ENCODE measurements around the gene ARID1B. TPM values are rescaled to one million over a fixed set of nuclear protein-coding genes. Genes with fewer than 3 reads are reported as not detected.
A peak's percentile ranks its signal among the peaks of the same experiment; 100 is the strongest.

The ARID1B gene
- total RNA-seq, 2 donors from 2014 or later: 66.7 to 67.3 TPM

- no peak for ATAC-seq (replicated peaks)
- peaks cover 60% of the 10 kb centered on the region for H3K4me1 Mint-ChIP-seq
- no peaks in the 10 kb centered on the region for H3K36me3 Mint-ChIP-seq (ENCODE audit: low read depth)
- H3K9me3 Mint-ChIP-seq: no peaks in the 10 kb centered on the region
- H3K4me3 Mint-ChIP-seq: no peak overlapping the region
- no peaks in the 10 kb centered on the region for H3K27me3 Mint-ChIP-seq
- no peak overlapping the region for H3K27ac Mint-ChIP-seq
Measured at GRCh38 chr6:156852858-156853216, 75.7 kb downstream of the ARID1B start.

- H3K27ac Mint-ChIP-seq: peak overlapping the region; percentile 66
- no peaks in the 10 kb centered on the region for H3K9me3 Mint-ChIP-seq
- H3K4me1 Mint-ChIP-seq: peaks cover 55% of the 10 kb centered on the region
- peak overlapping the region; percentile 21 for H3K4me3 Mint-ChIP-seq
- ATAC-seq (replicated peaks): no peak
- H3K27me3 Mint-ChIP-seq: no peaks in the 10 kb centered on the region
- no peaks in the 10 kb centered on the region for H3K36me3 Mint-ChIP-seq (ENCODE audit: low read depth)
Measured at GRCh38 chr6:156853733-156854132, 76.6 kb downstream of the ARID1B start.

GRCh38 chr6:156854466-156855161 is 77.4 kb downstream of the ARID1B start:
- H3K27me3 Mint-ChIP-seq: no peaks in the 10 kb centered on the region
- peak overlapping the region; percentile 66 for H3K27ac Mint-ChIP-seq
- no peak for ATAC-seq (replicated peaks)
- no peaks in the 10 kb centered on the region for H3K9me3 Mint-ChIP-seq
- no peaks in the 10 kb centered on the region for H3K36me3 Mint-ChIP-seq (ENCODE audit: low read depth)
- peak overlapping the region; percentile 47 for H3K4me3 Mint-ChIP-seq
- peaks cover 50% of the 10 kb centered on the region for H3K4me1 Mint-ChIP-seq

GRCh38 chr6:156857573-156857972 is 80.4 kb downstream of the ARID1B start:
- Mint-ChIP-seq H3K4me1 (peaks cover 64% of the 10 kb centered on the region), H3K4me3 (peak overlapping the region; percentile 57), H3K36me3 (ENCODE audit: low read depth) (no peaks in the 10 kb centered on the region), H3K27me3 (no peaks in the 10 kb centered on the region), H3K9me3 (no peaks in the 10 kb centered on the region), H3K27ac (peak overlapping the region; percentile 94)
- ATAC-seq (replicated peaks): peak; percentile 94

- Mint-ChIP-seq H3K9me3 (no peaks in the 10 kb centered on the region), H3K36me3 (ENCODE audit: low read depth) (no peaks in the 10 kb centered on the region), H3K4me1 (peaks cover 64% of the 10 kb centered on the region), H3K27ac (peak overlapping the region; percentile 61), H3K27me3 (no peaks in the 10 kb centered on the region), H3K4me3 (no peak overlapping the region)
- no peak for ATAC-seq (replicated peaks)
Measured at GRCh38 chr6:156859686-156860085, 82.5 kb downstream of the ARID1B start.

- H3K4me3 Mint-ChIP-seq: peak overlapping the region; percentile 71
- ATAC-seq (replicated peaks): peak; percentile 81
- no peaks in the 10 kb centered on the region for H3K9me3 Mint-ChIP-seq
- no peaks in the 10 kb centered on the region for H3K27me3 Mint-ChIP-seq
- H3K4me1 Mint-ChIP-seq: peaks cover 66% of the 10 kb centered on the region
- H3K27ac Mint-ChIP-seq: peak overlapping the region; percentile 95
- no peaks in the 10 kb centered on the region for H3K36me3 Mint-ChIP-seq (ENCODE audit: low read depth)
Measured at GRCh38 chr6:156862711-156863110, 85.5 kb downstream of the ARID1B start.

GRCh38 chr6:156863504-156863903 is 86.3 kb downstream of the ARID1B start:
- no peak for ATAC-seq (replicated peaks)
- Mint-ChIP-seq H3K27ac (peak overlapping the region; percentile 95), H3K27me3 (no peaks in the 10 kb centered on the region), H3K36me3 (ENCODE audit: low read depth) (no peaks in the 10 kb centered on the region), H3K4me3 (peak overlapping the region; percentile 71), H3K4me1 (peaks cover 60% of the 10 kb centered on the region), H3K9me3 (no peaks in the 10 kb centered on the region)

GRCh38 chr6:156864557-156864956 is 87.4 kb downstream of the ARID1B start:
- H3K27ac Mint-ChIP-seq: peak overlapping the region; percentile 95
- no peaks in the 10 kb centered on the region for H3K9me3 Mint-ChIP-seq
- H3K4me3 Mint-ChIP-seq: peak overlapping the region; percentile 15
- no peak for ATAC-seq (replicated peaks)
- no peaks in the 10 kb centered on the region for H3K27me3 Mint-ChIP-seq
- H3K36me3 Mint-ChIP-seq (ENCODE audit: low read depth): no peaks in the 10 kb centered on the region
- H3K4me1 Mint-ChIP-seq: peaks cover 59% of the 10 kb centered on the region

- Mint-ChIP-seq H3K36me3 (ENCODE audit: low read depth) (no peaks in the 10 kb centered on the region), H3K4me3 (peak overlapping the region; percentile 85), H3K27ac (peak overlapping the region; percentile 95), H3K27me3 (no peaks in the 10 kb centered on the region), H3K4me1 (peaks cover 55% of the 10 kb centered on the region), H3K9me3 (no peaks in the 10 kb centered on the region)
- ATAC-seq (replicated peaks): no peak
Measured at GRCh38 chr6:156865019-156865629, 87.9 kb downstream of the ARID1B start.

GRCh38 chr6:156866220-156867015 is 89.2 kb downstream of the ARID1B start:
- Mint-ChIP-seq H3K27ac (peak overlapping the region; percentile 95), H3K36me3 (ENCODE audit: low read depth) (no peaks in the 10 kb centered on the region), H3K4me3 (peak overlapping the region; percentile 85), H3K4me1 (peaks cover 50% of the 10 kb centered on the region), H3K9me3 (no peaks in the 10 kb centered on the region), H3K27me3 (no peaks in the 10 kb centered on the region)
- ATAC-seq (replicated peaks): peak; percentile 83

GRCh38 chr6:156867121-156867520 is 89.9 kb downstream of the ARID1B start:
- Mint-ChIP-seq H3K4me1 (peaks cover 48% of the 10 kb centered on the region), H3K36me3 (ENCODE audit: low read depth) (no peaks in the 10 kb centered on the region), H3K4me3 (peak overlapping the region; percentile 85), H3K27me3 (no peaks in the 10 kb centered on the region), H3K9me3 (no peaks in the 10 kb centered on the region), H3K27ac (peak overlapping the region; percentile 95)
- no peak for ATAC-seq (replicated peaks)

- Mint-ChIP-seq H3K36me3 (ENCODE audit: low read depth) (peaks cover 6% of the 10 kb centered on the region), H3K4me3 (no peak overlapping the region), H3K9me3 (no peaks in the 10 kb centered on the region), H3K27me3 (no peaks in the 10 kb centered on the region), H3K27ac (peak overlapping the region; percentile 69), H3K4me1 (peaks cover 42% of the 10 kb centered on the region)
- ATAC-seq (replicated peaks): no peak
Measured at GRCh38 chr6:156868385-156868784, 91.2 kb downstream of the ARID1B start.

GRCh38 chr6:156869980-156870398 is 92.8 kb downstream of the ARID1B start:
- no peak overlapping the region for H3K4me3 Mint-ChIP-seq
- ATAC-seq (replicated peaks): no peak

GRCh38 chr6:156870924-156871539 is 93.9 kb downstream of the ARID1B start:
- no peak for ATAC-seq (replicated peaks)
- H3K4me1 Mint-ChIP-seq: peaks cover 36% of the 10 kb centered on the region

More at GRCh38 chr6:156869980-156870398, 92.8 kb downstream of the ARID1B start:
- peak overlapping the region; percentile 16 for H3K27ac Mint-ChIP-seq
- peaks cover 43% of the 10 kb centered on the region for H3K4me1 Mint-ChIP-seq
- H3K36me3 Mint-ChIP-seq (ENCODE audit: low read depth): peaks cover 6% of the 10 kb centered on the region
- no peaks in the 10 kb centered on the region for H3K9me3 Mint-ChIP-seq
- no peaks in the 10 kb centered on the region for H3K27me3 Mint-ChIP-seq

More at GRCh38 chr6:156870924-156871539, 93.9 kb downstream of the ARID1B start:
- Mint-ChIP-seq H3K27me3 (no peaks in the 10 kb centered on the region), H3K27ac (no peak overlapping the region), H3K9me3 (no peaks in the 10 kb centered on the region), H3K36me3 (ENCODE audit: low read depth) (peaks cover 6% of the 10 kb centered on the region), H3K4me3 (no peak overlapping the region)

Measured in activated T-helper 17 cell treated with anti-CD3 and anti-CD28 coated beads, Interleukin-2, amount 50 U/mL, for 72 hours (primary cell).